K562 (cell line): ENCODE measurements around the gene CCL24. TPM values are rescaled to one million over a fixed set of nuclear protein-coding genes. Genes with fewer than 3 reads are reported as not detected.

Experiments
- FOS ChIP-seq: IDR thresholded peaks from 3 replicates; pipeline ENCODE4 v1.6.1; 2011; ENCODE audit not compliant: insufficient read length; ENCODE audit errors: extremely low read depth
- ILK ChIP-seq: fragments of 450-650 bp; IDR thresholded peaks from 2 replicates; pipeline ENCODE4 v1.6.1; 2016; ENCODE audit warnings: missing genetic modification characterization, low read depth, mild to moderate bottlenecking, missing compliant biosample characterization, moderate library complexity, borderline replicate concordance
- KDM4B ChIP-seq, 2 experiments: fragments of 450-650 bp in 1 of 2; sonication (generic) in 1 of 2; IDR thresholded peaks; 2 replicates each; pipeline ENCODE4 v1.6.1; 2016 to 2017; ENCODE audit warnings: borderline replicate concordance in 2 of 2, antibody characterized with exemption in 1 of 2, low read depth in 1 of 2, mild to moderate bottlenecking in 1 of 2
- MAZ ChIP-seq, 2 experiments: fragments of 450-650 bp in 1 of 2; sonication (generic) in 1 of 2; formaldehyde crosslinking; IDR thresholded peaks in 1 of 2; conservative IDR thresholded peaks in 1 of 2; 2 replicates each; pipeline versions ENCODE4 v1.4.0 to v1.5.0; 2020; ENCODE audit warnings: mild to moderate bottlenecking in 1 of 2, missing genetic modification reagents in 1 of 2
- MCM5 ChIP-seq: fragments of 450-650 bp; IDR thresholded peaks from 2 replicates; pipeline ENCODE4 v1.6.1; 2016; ENCODE audit warnings: low read depth
- MYNN ChIP-seq, 2 experiments: sonication (generic); formaldehyde crosslinking in 1 of 2; IDR thresholded peaks; 2 replicates each; pipeline versions ENCODE4 v1.5.0 to v1.6.1; 2016 to 2020; ENCODE audit warnings: antibody characterized with exemption in 1 of 2, missing genetic modification reagents in 1 of 2
- NFYB ChIP-seq: IDR thresholded peaks from 2 replicates; pipeline ENCODE4 v1.6.1; 2011; ENCODE audit warnings: mild to moderate bottlenecking, moderate library complexity; ENCODE audit not compliant: insufficient read length; ENCODE audit errors: extremely low read depth
- PHTF2 ChIP-seq: fragments of 250-450 bp; sonication (Bioruptor Pico); IDR thresholded peaks from 2 replicates; pipeline ENCODE4 v1.5.0; 2021; ENCODE audit warnings: mild to moderate bottlenecking
- SIN3B ChIP-seq: fragments of 450-650 bp; IDR thresholded peaks from 2 replicates; pipeline ENCODE4 v1.6.1; 2017; ENCODE audit warnings: low read depth, mild to moderate bottlenecking, moderate library complexity
- SRSF3 ChIP-seq: fragments of 200-400 bp; formaldehyde crosslinking; IDR thresholded peaks from 2 replicates; pipeline ENCODE4 v1.6.1; 2016; ENCODE audit warnings: mild to moderate bottlenecking, low read length, moderate library complexity; ENCODE audit not compliant: insufficient read depth
- TFAM ChIP-seq: fragments of 250-450 bp; sonication (Bioruptor Pico); conservative IDR thresholded peaks from 2 replicates; pipeline ENCODE4 v1.5.0; 2021; ENCODE audit warnings: mild to moderate bottlenecking, moderate library complexity
- XRCC3 ChIP-seq: fragments of 450-650 bp; IDR thresholded peaks from 2 replicates; pipeline ENCODE4 v1.6.1; 2017; ENCODE audit warnings: mild to moderate bottlenecking, moderate library complexity
- ZBTB11 ChIP-seq, 3 experiments: fragments of 200-800 bp in 1 of 3; fragments of 250-450 bp in 1 of 3; fragments of 450-650 bp in 1 of 3; sonication (Bioruptor Pico) in 1 of 3; sonication (Bioruptor generic) in 1 of 3; formaldehyde crosslinking in 1 of 3; IDR thresholded peaks; 2 replicates each; pipeline versions ENCODE4 v1.6.1 to v1.8.0; 2016 to 2022; ENCODE audit warnings: mild to moderate bottlenecking in 2 of 3, missing genetic modification characterization in 2 of 3, missing compliant biosample characterization in 1 of 3, moderate library complexity in 1 of 3
- ZNF232 ChIP-seq: sonication (generic); formaldehyde crosslinking; IDR thresholded peaks from 2 replicates; pipeline ENCODE4 v1.8.0; 2022; ENCODE audit warnings: mild to moderate bottlenecking, missing genetic modification reagents
- ZNF561 ChIP-seq: fragments of 450-650 bp; formaldehyde crosslinking; conservative IDR thresholded peaks from 2 replicates; pipeline ENCODE4 v1.4.0; 2020; ENCODE audit warnings: mild to moderate bottlenecking, moderate library complexity
- ZNF696 ChIP-seq: fragments of 250-450 bp; sonication (Bioruptor Pico); conservative IDR thresholded peaks from 2 replicates; pipeline ENCODE4 v1.4.0; 2020; ENCODE audit warnings: mild to moderate bottlenecking, moderate library complexity
- ZNF77 ChIP-seq: fragments of 250-450 bp; sonication (Bioruptor Pico); IDR thresholded peaks from 2 replicates; pipeline ENCODE4 v1.5.0; 2020
- polyA plus RNA-seq, 8 experiments: library from polyadenylated mRNA; depleted of rRNA in 4 of 8; stranded (reverse) in 5 of 8; unstranded in 3 of 8; fragments of >200 nt; fragmentation: Nextera tagmentation in 2 of 8; fragmentation: Illumina TruSeq in 1 of 8; extraction: Ambion mirVana in 2 of 8; extraction: Trizol in 1 of 8; gene quantifications; 2 replicates each; pipeline versions ENCODE4 v1.2.1 to v1.2.3, GENCODE V29; 2011 to 2014; ENCODE audit warnings: inconsistent platforms in 1 of 8, missing spikeins in 1 of 8
- total RNA-seq, 7 experiments: library from RNA; depleted of rRNA in 6 of 7; stranded (reverse); fragments of >200 nt in 6 of 7; fragmentation: Illumina TruSeq in 2 of 7; extraction: Trizol in 2 of 7; gene quantifications; 2 replicates each; pipeline versions ENCODE4 v1.2.1 to v1.2.3, GENCODE V29; 2011 to 2021; ENCODE audit warnings: low replicate concordance in 1 of 7
- TF ChIP-seq, protein P1 (sequence below): sonication (generic); formaldehyde crosslinking; IDR thresholded peaks from 2 replicates; pipeline ENCODE4 v1.8.0; 2023; ENCODE audit warnings: mild to moderate bottlenecking, missing genetic modification reagents
- TF ChIP-seq, protein P2 (sequence below): sonication (generic); formaldehyde crosslinking; IDR thresholded peaks from 2 replicates; pipeline ENCODE4 v1.8.0; 2022; ENCODE audit warnings: mild to moderate bottlenecking, missing genetic modification reagents

CCL24 gene
- total and polyA plus RNA-seq, 9 of the 15 experiments (the other 6 are each of a cell fraction or from before 2014, with no cell fraction given), result 0.45 to 3.6 (median 0.95) TPM; not detected in 1

- TF ChIP-seq ZBTB11 (CRISPR knock-in tag; IDR thresholded peaks at IDR 0.05), result no peak
- TF ChIP-seq, protein P1, sequence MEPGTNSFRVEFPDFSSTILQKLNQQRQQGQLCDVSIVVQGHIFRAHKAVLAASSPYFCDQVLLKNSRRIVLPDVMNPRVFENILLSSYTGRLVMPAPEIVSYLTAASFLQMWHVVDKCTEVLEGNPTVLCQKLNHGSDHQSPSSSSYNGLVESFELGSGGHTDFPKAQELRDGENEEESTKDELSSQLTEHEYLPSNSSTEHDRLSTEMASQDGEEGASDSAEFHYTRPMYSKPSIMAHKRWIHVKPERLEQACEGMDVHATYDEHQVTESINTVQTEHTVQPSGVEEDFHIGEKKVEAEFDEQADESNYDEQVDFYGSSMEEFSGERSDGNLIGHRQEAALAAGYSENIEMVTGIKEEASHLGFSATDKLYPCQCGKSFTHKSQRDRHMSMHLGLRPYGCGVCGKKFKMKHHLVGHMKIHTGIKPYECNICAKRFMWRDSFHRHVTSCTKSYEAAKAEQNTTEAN, result no peak
- no peak for TF ChIP-seq ZNF696 (CRISPR knock-in tag)
- TF ChIP-seq TFAM, result no peak
- TF ChIP-seq SRSF3, result no peak
- peak in 1 of 2 experiments; percentile 71; a peak in 1 of 4 replicates for TF ChIP-seq KDM4B (IDR thresholded peaks at IDR 0.05; ENCODE audit: borderline replicate concordance in 2 of 2, low read depth in 1 of 2)
- no peak for TF ChIP-seq PHTF2 (CRISPR knock-in tag)
- TF ChIP-seq SIN3B, result no peak
- TF ChIP-seq ZNF561 (CRISPR knock-in tag), result no peak
- TF ChIP-seq MYNN (IDR thresholded peaks at IDR 0.05), result no peak
- no peak for TF ChIP-seq MYNN (CRISPR knock-in tag; IDR thresholded peaks at IDR 0.05)
- TF ChIP-seq MAZ (CRISPR knock-in tag; conservative IDR thresholded peaks at IDR 0.05 in 1 of 2, IDR thresholded peaks at IDR 0.05 in 1 of 2), result no peak; a peak in 1 of 4 replicates
- TF ChIP-seq, protein P2, sequence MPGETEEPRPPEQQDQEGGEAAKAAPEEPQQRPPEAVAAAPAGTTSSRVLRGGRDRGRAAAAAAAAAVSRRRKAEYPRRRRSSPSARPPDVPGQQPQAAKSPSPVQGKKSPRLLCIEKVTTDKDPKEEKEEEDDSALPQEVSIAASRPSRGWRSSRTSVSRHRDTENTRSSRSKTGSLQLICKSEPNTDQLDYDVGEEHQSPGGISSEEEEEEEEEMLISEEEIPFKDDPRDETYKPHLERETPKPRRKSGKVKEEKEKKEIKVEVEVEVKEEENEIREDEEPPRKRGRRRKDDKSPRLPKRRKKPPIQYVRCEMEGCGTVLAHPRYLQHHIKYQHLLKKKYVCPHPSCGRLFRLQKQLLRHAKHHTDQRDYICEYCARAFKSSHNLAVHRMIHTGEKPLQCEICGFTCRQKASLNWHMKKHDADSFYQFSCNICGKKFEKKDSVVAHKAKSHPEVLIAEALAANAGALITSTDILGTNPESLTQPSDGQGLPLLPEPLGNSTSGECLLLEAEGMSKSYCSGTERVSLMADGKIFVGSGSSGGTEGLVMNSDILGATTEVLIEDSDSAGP, result no peak
- no peak for TF ChIP-seq MCM5
- no peak for TF ChIP-seq ILK
- TF ChIP-seq ZNF232 (CRISPR knock-in tag), result no peak
- no peak for TF ChIP-seq XRCC3
- peak; percentile 1 for TF ChIP-seq FOS
- TF ChIP-seq NFYB, result no peak
- TF ChIP-seq ZNF77 (CRISPR knock-in tag), result no peak
These were observed 29.3 kb upstream of the CCL24 start (continued) for GRCh38 chr7:75842836-75843446.
